NCI-H146 treated with DMSO at 0.1 percent for 48 hours (cell line): ENCODE measurements around the gene CYP11A1.

Experiments used
- DNase-seq: peaks from one replicate; lab custom pipeline; 2025; ENCODE audit not compliant: unreplicated experiment; lab: John Stamatoyannopoulos, UW

Gene CYP11A1

DNA sequence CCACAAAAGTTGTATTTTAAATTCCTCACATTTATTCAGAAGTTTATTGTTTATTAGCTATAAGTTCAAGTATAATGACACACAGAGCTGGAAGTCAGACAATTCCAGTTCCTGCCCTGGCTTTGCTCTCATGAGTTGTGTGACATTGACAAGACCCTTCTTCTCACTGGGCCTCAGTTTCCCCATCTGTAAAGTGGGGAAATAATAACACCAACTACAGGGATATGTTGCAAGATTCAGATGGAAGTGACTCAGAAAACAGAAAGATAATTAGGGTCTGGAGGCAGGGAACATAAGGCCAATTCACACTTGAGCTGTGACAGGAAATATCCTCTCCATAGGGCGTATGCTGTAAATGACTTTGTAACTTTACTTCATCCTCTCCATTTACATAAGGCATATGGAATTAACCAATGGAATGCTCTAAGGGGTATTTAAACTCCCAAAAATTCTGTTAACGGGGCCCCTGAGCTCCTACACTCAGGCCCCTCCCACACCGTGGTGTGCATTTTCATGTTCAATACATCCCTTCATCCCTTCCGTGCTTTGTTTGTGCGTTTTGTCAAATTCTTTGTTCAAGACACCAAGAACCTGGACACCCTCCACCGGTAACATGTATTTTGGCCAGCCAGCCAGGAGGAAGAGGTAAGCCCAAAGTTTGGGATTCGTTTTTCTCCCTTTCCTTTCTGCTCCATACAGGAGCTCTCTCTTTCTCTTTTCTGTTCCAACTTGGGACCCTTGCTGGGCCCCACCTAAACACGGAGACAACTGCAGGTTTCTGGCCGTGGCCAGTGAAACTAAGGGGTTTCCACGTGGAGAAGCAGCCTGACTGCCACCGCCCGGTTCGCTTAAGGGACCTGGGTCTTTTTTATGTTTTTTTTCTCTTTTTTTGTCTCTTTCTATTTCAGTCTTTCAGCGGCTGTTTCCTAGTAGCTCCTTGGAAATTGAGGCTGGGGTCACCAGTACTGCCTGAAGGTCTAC, 16.9 kb downstream of the CYP11A1 start:
- no peak for DNase-seq

- DNase-seq, result no peak
Observed at GRCh38 chr15:74349241-74349778, 18.1 kb downstream of the CYP11A1 start.

DNA sequence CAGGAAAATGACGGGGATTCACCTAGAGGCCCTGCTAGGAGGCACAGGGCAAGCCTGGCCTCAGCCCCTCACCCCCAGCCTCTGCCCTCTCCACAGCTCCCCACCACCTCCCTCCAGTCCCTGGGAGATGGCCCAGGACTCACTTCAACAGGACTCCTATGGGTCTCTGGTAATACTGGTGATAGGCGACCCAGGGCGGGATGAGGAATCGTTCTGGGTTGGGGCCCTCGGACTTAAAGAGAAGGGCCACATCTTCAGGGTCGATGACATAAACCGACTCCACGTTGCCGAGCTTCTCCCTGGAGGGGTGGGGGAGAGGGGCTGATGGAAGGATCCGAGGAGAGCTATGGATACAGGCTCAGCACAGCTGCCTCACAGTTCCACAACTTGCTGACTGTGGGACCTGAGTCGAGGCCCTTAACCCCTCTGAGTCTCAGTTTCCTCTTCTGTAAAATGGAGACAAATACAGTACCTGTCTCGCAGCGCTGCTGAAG, 19.6 kb downstream of the CYP11A1 start:
- no peak for DNase-seq

DNA sequence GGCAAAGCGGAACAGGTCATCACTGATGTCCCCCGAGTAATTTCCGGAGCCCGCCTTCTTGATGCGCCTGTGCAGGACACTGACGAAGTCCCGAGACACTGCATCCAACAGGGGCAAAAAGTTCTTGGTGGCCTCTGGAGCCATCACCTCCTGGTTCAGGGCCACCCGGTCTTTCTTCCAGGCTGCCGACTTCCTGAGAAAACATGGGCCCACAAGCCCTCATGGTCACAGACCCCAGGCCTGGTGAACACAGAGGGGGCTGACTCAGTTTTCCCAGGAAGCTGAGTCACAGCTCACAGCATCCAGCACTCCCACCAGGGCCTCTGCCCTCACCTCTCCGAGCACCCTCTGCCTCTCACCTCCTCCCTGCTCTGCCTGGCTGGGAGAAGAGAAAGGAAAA, 22.4 kb downstream of the CYP11A1 start:
- no peak for DNase-seq

- no peak for DNase-seq
Observed at GRCh38 chr15:74343797-74344127, 23.7 kb downstream of the CYP11A1 start.

GRCh38 chr15:74343127-74343796, 24.2 kb downstream of the CYP11A1 start:
- DNase-seq, result no peak

- DNase-seq, result no peak
Observed at GRCh38 chr15:74340150-74340549, 27.3 kb downstream of the CYP11A1 start.

DNA sequence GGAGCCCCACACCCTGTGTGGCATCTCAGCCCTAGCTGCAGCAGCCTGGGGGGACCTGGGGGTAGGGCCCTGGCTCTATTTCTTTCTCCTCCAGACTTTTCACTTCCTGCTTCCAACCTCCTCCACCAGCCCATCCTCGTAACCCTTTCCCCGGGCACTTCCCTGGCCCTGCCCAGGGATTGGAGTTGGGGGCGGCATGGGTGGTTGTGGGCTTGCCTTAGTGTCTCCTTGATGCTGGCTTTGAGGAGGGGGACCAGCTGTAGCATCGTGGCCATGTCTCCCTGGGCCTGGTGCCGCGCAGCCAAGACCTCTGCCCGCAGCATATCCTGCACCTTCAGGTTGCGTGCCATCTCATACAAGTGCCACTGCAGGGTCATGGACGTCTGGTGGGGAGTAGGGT, 28.1 kb downstream of the CYP11A1 start:
- DNase-seq, result no peak

GRCh38 chr15:74338676-74339075, 28.8 kb downstream of the CYP11A1 start:
- DNase-seq, result no peak

GRCh38 chr15:74337607-74338211, 29.7 kb downstream of the CYP11A1 start:
- no peak for DNase-seq

GRCh38 chr15:74337146-74337545, 30.3 kb downstream of the CYP11A1 start:
- no peak for DNase-seq

- no peak for DNase-seq
Observed at GRCh38 chr15:74336061-74337005, 31.1 kb downstream of the CYP11A1 start.

GRCh38 chr15:74335396-74335795, 32.0 kb downstream of the CYP11A1 start:
- no peak for DNase-seq

DNA sequence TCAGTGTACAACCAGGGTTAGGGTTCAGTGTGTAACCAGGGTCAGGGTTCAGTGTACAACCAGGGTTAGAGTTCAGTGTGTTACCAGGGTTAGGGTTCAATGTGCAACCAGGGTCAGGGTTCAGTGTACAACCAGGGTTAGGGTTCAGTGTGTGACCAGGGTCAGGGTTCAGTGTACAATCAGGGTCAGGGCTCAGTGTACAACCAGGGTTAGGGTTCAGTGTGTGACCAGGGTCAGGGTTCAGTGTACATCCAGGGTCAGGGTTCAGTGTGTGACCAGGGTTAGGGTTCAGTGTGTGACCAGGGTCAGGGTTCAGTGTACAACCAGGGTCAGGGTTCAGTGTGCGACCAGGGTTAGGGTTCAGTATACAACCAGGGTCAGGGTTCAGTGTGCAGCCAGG, 33.3 kb downstream of the CYP11A1 start:
- no peak for DNase-seq

DNA sequence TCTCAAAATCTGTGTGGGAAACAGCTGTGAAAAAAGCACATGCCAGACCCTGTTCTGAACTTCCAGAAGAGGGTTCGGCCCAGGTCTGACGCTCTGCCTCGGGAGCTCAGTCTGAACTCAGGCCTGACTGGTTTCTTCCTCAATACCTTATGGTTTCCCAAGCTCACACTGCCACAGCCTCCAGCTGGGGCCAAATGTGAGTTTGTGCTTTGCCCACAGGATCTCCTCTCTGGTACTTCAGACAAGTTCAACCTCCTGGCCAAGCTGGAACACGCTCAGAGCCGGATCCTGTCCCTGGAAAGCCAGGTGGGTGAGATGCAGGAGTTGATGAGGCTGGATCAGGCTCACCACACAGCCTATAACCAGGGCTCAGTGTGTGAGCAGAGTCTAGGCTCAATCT, 33.8 kb downstream of the CYP11A1 start:
- no peak for DNase-seq

DNA sequence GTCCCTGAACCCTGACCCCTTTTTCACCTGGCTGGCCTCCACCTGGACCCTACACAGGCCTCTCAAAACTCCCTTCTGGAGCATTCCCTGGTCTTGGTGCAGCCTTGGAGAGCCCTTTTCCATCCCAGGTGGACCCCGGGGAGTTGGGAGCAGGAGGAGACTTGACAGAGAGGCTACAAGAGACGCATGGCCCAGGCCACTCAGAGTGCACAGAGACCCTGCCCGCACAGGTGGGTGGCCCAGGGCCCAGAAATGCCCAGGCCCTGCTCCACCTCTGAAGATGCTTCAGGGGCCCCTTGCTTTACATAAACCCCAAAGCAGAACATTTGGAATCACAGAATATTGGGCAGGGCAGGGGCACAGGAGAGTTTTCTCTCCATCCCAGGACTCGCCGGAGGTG, 34.4 kb downstream of the CYP11A1 start:
- no peak for DNase-seq

DNA sequence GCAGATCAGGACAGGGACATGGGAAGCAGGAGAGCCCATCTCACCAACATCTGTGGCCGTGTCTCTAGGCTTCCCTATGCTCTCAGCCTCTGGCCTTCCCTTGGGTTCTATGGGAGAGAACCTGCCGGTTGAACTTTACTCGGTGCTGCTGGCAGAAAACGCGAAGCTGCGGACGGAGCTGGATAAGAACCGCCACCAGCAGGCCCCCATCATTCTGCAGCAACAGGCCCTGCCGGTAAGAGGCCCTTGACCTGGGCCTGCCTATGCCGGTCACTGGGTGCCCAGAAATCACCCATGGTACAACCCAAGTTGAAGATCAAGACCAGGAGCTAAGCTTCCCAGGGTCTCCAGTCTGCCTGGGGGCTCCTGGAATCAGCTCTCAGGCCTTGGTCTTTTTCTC, 34.8 kb downstream of the CYP11A1 start:
- DNase-seq, result no peak

DNA sequence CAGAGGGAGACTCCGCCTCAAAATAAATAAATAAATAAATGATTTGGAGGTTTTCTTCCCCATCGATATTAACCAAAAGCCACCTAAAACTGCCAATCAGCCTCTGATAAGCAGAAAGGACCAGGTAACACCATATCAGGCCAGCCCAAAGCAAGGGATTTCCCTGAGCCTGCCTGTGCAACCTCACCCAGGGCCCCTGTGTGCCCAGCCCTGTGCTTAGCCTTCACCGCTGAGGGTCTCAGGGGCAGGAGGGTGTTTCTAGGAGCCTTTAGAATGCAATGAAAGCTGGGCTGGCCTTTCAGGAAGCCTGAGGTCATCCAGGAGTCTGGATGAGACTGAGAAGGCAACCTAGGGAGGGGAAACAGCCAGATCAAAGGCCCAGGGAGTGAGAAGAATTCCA, 35.4 kb downstream of the CYP11A1 start:
- DNase-seq, result no peak

DNA sequence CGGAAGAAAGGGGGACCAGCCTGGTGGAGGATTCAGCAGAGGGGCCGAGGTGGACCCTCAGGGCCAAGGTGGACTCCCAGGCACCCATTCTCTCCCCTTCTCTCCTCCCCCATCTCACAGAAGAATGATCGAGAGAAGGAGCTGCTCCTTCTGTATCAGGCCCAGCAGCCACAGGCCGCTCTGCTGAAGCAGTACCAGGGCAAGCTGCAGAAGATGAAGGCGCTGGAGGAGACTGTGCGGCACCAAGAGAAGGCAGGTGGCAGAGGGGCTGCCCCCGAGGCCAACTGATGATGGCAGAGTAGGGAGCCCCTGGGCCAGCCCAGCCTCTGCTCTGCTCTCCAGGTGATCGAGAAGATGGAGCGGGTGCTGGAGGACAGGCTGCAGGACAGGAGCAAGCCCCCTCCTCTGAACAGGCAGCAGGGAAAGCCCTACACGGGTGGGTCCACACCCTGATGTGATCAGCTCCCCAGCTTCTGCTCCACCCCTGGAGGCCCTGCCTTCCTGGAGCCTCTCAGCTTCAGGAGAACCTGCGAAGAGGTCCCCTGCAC, 36.5 kb downstream of the CYP11A1 start:
- DNase-seq, result no peak
